Measurements from ENCODE around the gene CFTR. TPM values are rescaled to one million over a fixed set of nuclear protein-coding genes. Genes with fewer than 3 reads are reported as not detected.

CFTR gene
- total and polyA plus RNA-seq, 9 of the 15 experiments (the other 6 are each of a cell fraction or from before 2014, with no cell fraction given), result 0.20 TPM; not detected in 8

DNA sequence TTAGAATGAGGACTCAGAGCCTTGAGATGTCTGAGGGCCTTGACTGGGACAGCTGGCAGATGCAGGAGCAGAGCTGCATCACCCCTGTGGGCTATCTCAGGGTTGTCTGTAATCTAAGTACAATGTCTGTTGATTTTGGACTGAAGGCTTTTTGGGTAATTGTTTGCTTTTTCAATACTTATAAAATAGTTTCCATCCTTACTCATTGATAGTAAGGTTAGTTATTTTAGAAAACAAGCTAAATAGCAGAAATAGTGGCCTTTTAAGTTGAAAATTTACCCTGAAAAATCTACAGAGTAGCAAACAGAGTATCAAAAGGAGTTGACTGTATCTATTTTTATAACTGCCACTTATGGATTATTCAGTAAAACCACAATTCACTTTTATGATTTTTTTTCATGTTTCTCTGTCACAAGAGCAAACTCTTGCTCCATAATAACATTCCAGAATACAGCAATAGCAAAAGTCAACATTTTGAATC is 179.7 kb downstream of the CFTR start:
- FAIRE-seq, result no peak
- H3K4me3 ChIP-seq, result no peak overlapping the region
- H3K4me2 ChIP-seq (ENCODE audit: insufficient read depth, low read length), result no peak overlapping the region
- H3K79me2 ChIP-seq (ENCODE audit: control insufficient read depth, insufficient read depth, low read length), result no peaks in the 10 kb centered on the region
- ATAC-seq, result no peak
- no peak for DNase-seq (ENCODE audit: extremely low read depth in 1 of 4, low spot score in 3 of 4)
- H4K20me1 ChIP-seq (replicated peaks; ENCODE audit: control insufficient read depth, insufficient read depth, low read length), result no peaks in the 10 kb centered on the region
- H3K27ac ChIP-seq (ENCODE audit: extremely low read depth, low read depth, low read length), result no peak overlapping the region
- H3K9me3 ChIP-seq (replicated peaks; ENCODE audit: control insufficient read depth, insufficient read depth, low read depth, low read length), result no peaks in the 10 kb centered on the region
- no peaks in the 10 kb centered on the region for H3K36me3 ChIP-seq (ENCODE audit: control insufficient read depth, insufficient read depth, low read length)
- in situ Hi-C loops (cut with MboI), result no loop called here
- H3K9ac ChIP-seq (ENCODE audit: insufficient read depth in 1 of 2, low read depth in 2 of 2, low read length in 2 of 2), result no peak overlapping the region
- no peak overlapping the region for H2AFZ ChIP-seq (ENCODE audit: low read depth, low read length)
- CTCF ChIA-PET (ENCODE audit: low intra/inter-chr PET ratio), result no interaction called here
- H3K9me1 ChIP-seq (ENCODE audit: control insufficient read depth, insufficient read depth, low read length), result no peaks in the 10 kb centered on the region
- intact Hi-C loops (cut with micrococcal nuclease), result no loop called here
- H3K4me1 ChIP-seq (replicated peaks in 1 of 2; ENCODE audit: control insufficient read depth in 2 of 2, insufficient read depth in 2 of 2, low read length in 2 of 2), result no peaks in the 10 kb centered on the region
- POLR2A ChIA-PET, result no interaction called here
- no TSS peak for BruUV-seq (replicated peaks)
- no peaks in the 10 kb centered on the region for H3K27me3 ChIP-seq (ENCODE audit: control insufficient read depth in 2 of 2, insufficient read depth in 2 of 2, low read length in 2 of 2)
- no peak for TF ChIP-seq ZNF134 (CRISPR knock-in tag; conservative IDR thresholded peaks at IDR 0.05)
- TF ChIP-seq ZNF444 (CRISPR knock-in tag; IDR thresholded peaks at IDR 0.05), result no peak
- TF ChIP-seq, protein P1, sequence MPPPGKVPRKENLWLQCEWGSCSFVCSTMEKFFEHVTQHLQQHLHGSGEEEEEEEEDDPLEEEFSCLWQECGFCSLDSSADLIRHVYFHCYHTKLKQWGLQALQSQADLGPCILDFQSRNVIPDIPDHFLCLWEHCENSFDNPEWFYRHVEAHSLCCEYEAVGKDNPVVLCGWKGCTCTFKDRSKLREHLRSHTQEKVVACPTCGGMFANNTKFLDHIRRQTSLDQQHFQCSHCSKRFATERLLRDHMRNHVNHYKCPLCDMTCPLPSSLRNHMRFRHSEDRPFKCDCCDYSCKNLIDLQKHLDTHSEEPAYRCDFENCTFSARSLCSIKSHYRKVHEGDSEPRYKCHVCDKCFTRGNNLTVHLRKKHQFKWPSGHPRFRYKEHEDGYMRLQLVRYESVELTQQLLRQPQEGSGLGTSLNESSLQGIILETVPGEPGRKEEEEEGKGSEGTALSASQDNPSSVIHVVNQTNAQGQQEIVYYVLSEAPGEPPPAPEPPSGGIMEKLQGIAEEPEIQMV (tag; conservative IDR thresholded peaks at IDR 0.05; ENCODE audit: low read depth), result no peak
- no peak for TF ChIP-seq ZNF143 (CRISPR knock-in tag; IDR thresholded peaks at IDR 0.05)
- no peak for TF ChIP-seq EZH2 (IDR thresholded peaks at IDR 0.05; ENCODE audit: borderline replicate concordance, low read depth, low read length)
- no peak for TF ChIP-seq ZNF589 (CRISPR knock-in tag; IDR thresholded peaks at IDR 0.05; ENCODE audit: low read depth)
- TF ChIP-seq, protein P2, sequence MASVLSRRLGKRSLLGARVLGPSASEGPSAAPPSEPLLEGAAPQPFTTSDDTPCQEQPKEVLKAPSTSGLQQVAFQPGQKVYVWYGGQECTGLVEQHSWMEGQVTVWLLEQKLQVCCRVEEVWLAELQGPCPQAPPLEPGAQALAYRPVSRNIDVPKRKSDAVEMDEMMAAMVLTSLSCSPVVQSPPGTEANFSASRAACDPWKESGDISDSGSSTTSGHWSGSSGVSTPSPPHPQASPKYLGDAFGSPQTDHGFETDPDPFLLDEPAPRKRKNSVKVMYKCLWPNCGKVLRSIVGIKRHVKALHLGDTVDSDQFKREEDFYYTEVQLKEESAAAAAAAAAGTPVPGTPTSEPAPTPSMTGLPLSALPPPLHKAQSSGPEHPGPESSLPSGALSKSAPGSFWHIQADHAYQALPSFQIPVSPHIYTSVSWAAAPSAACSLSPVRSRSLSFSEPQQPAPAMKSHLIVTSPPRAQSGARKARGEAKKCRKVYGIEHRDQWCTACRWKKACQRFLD (CRISPR knock-in tag; IDR thresholded peaks at IDR 0.05), result no peak
- TF ChIP-seq PTRF (tag; IDR thresholded peaks at IDR 0.05), result no peak
- TF ChIP-seq REST (IDR thresholded peaks at IDR 0.05; ENCODE audit: borderline replicate concordance), result no peak
- no peak for TF ChIP-seq REST (CRISPR knock-in tag; IDR thresholded peaks at IDR 0.05; ENCODE audit: low read depth)
- TF ChIP-seq CEBPB (tag; IDR thresholded peaks at IDR 0.05), result no peak
- no peak for TF ChIP-seq PRMT5 (CRISPR knock-in tag; IDR thresholded peaks at IDR 0.05)
